Left lung (tissue), 10 donors: ENCODE data around the gene SEMA6A. TPM values are rescaled to one million over a fixed set of nuclear protein-coding genes. Genes with fewer than 3 reads are reported as not detected.

ENCODE experiments used
- ATAC-seq: fragments of 200-7000 bp; cut with Tn5 transposase; one replicate; pipeline ENCODE4 v1.9.1; 2020; ENCODE audit warnings: moderate library complexity
- DNase-seq, 4 donors: peaks; one replicate each; pipeline ENCODE4 v3.0.0-alpha.2; 2013 to 2020
- H3K27ac ChIP-seq, 2 donors: fragments of 200-600 bp; sonication (generic) in 1 of 2; one replicate each; pipeline versions ENCODE4 v1.5.0 to v1.8.0; 2020 to 2021
- H3K27me3 ChIP-seq, 2 donors: fragments of 200-600 bp; sonication (generic) in 1 of 2; one replicate each; pipeline versions ENCODE4 v1.5.0 to v1.8.0; 2020 to 2021
- H3K36me3 ChIP-seq, 2 donors: fragments of 200-600 bp; sonication (generic) in 1 of 2; one replicate each; pipeline versions ENCODE4 v1.5.0 to v1.8.0; 2020 to 2021
- H3K4me1 ChIP-seq, 2 donors: fragments of 200-600 bp; one replicate each; pipeline ENCODE4 v1.8.0; 2021
- H3K4me3 ChIP-seq, 2 donors: fragments of 200-600 bp; sonication (generic) in 1 of 2; one replicate each; pipeline versions ENCODE4 v1.5.0 to v1.8.0; 2020 to 2021; ENCODE audit warnings: mild to moderate bottlenecking in 1 of 2
- H3K9me3 ChIP-seq, 2 donors: fragments of 200-600 bp; sonication (generic) in 1 of 2; one replicate each; pipeline versions ENCODE4 v1.5.0 to v1.8.0; 2020 to 2021
- CTCF ChIP-seq, 2 donors: fragments of 200-600 bp; sonication (generic) in 1 of 2; IDR thresholded peaks; one replicate each; pipeline versions ENCODE4 v1.5.0 to v1.8.0; 2021; ENCODE audit warnings: antibody characterized with exemption in 2 of 2
- intact Hi-C, 2 donors: fragments of 100-400 bp; cut with DNase I; formaldehyde crosslinking; loops; one replicate each; pipeline versions ENCODE4 v1.11.2 to v1.14.2; 2022
- polyA plus RNA-seq, 6 donors: library from polyadenylated mRNA; unstranded; fragments of 120-200 nt; gene quantifications; one replicate each; pipeline ENCODE4 v1.2.1, GENCODE V29; 2013; ENCODE audit not compliant: insufficient read length in 6 of 6
- total RNA-seq, 2 donors: library from RNA; stranded (reverse); fragmentation: NEBNext Ultra II Directional; extraction: Animal tissue kit (Norgen Biotek cat#: 25700); gene quantifications; one replicate each; pipeline ENCODE4 v1.2.1, GENCODE V29; 2021
- donor health status: DM: no; HTN: yes; CAD: no.
- donor health status: DM: no; HTN: no; CAD: no.

The SEMA6A gene
- total and polyA plus RNA-seq, 8 donors: 15.3 to 45.8 (median 39.6) TPM

- Histone ChIP-seq H3K27ac (no peak overlapping the region), H3K4me3 (no peak overlapping the region), H3K9me3 (no peaks in the 10 kb centered on the region), H3K4me1 (peaks cover 3 to 5% of the 10 kb centered on the region in 2 donors), H3K27me3 (no peaks in the 10 kb centered on the region), H3K36me3 (no peaks in the 10 kb centered on the region)
- no peak for DNase-seq
- ATAC-seq: no peak
- TF ChIP-seq CTCF (IDR thresholded peaks at IDR 0.05): no peak
- intact Hi-C loops: no loop called here
Observed at GRCh38 chr5:116509483-116510244, 65.0 kb downstream of the SEMA6A start.

GRCh38 chr5:116508835-116509234 lies 65.8 kb downstream of the SEMA6A start:
- H3K27me3 ChIP-seq: no peaks in the 10 kb centered on the region
- H3K4me1 ChIP-seq: peaks cover 3 to 5% of the 10 kb centered on the region in 2 donors

GRCh38 chr5:116507941-116508655 lies 66.5 kb downstream of the SEMA6A start:
- peaks cover 3 to 5% of the 10 kb centered on the region in 2 donors for H3K4me1 ChIP-seq
- no peak for TF ChIP-seq CTCF (IDR thresholded peaks at IDR 0.05)
- ATAC-seq: no peak

More at GRCh38 chr5:116508835-116509234, 65.8 kb downstream of the SEMA6A start:
- Histone ChIP-seq H3K27ac (no peak overlapping the region), H3K4me3 (no peak overlapping the region), H3K9me3 (no peaks in the 10 kb centered on the region), H3K36me3 (no peaks in the 10 kb centered on the region)
- no peak for ATAC-seq
- peak in 1 of 4 donors; percentile 18 for DNase-seq
- intact Hi-C loops: no loop called here
- TF ChIP-seq CTCF (IDR thresholded peaks at IDR 0.05): no peak

GRCh38 chr5:116507051-116507537 lies 67.5 kb downstream of the SEMA6A start:
- no peaks in the 10 kb centered on the region for H3K27me3 ChIP-seq
- DNase-seq (no peak), ATAC-seq (peak; percentile 42)
- no peaks in the 10 kb centered on the region for H3K9me3 ChIP-seq
- no peak for TF ChIP-seq CTCF (IDR thresholded peaks at IDR 0.05)
- no peaks in the 10 kb centered on the region for H3K36me3 ChIP-seq
- no peak overlapping the region for H3K4me3 ChIP-seq
- intact Hi-C loops: no loop called here
- H3K4me1 ChIP-seq: peaks cover 5 to 7% of the 10 kb centered on the region in 2 donors
- H3K27ac ChIP-seq: no peak overlapping the region

More at GRCh38 chr5:116507941-116508655, 66.5 kb downstream of the SEMA6A start:
- Histone ChIP-seq H3K27me3 (no peaks in the 10 kb centered on the region), H3K36me3 (no peaks in the 10 kb centered on the region), H3K4me3 (no peak overlapping the region), H3K9me3 (no peaks in the 10 kb centered on the region), H3K27ac (no peak overlapping the region)
- intact Hi-C loops: no loop called here
- no peak for DNase-seq

GRCh38 chr5:116506488-116506887 lies 68.1 kb downstream of the SEMA6A start:
- ATAC-seq (no peak), DNase-seq (peak in 1 of 4 donors; percentile 47)
- intact Hi-C loops: no loop called here

More at GRCh38 chr5:116506488-116506887, 68.1 kb downstream of the SEMA6A start:
- Histone ChIP-seq H3K9me3 (no peaks in the 10 kb centered on the region), H3K27me3 (no peaks in the 10 kb centered on the region), H3K4me1 (peaks cover 5 to 11% of the 10 kb centered on the region in 2 donors), H3K36me3 (no peaks in the 10 kb centered on the region), H3K27ac (no peak overlapping the region), H3K4me3 (no peak overlapping the region)
- no peak for TF ChIP-seq CTCF (IDR thresholded peaks at IDR 0.05)
